ENCODE data around the gene CLTCL1. TPM values are rescaled to one million over a fixed set of nuclear protein-coding genes. Genes with fewer than 3 reads are reported as not detected.

CLTCL1 gene
- total RNA-seq, 1 experiment from 2014 or later: 7.1 TPM

DNA sequence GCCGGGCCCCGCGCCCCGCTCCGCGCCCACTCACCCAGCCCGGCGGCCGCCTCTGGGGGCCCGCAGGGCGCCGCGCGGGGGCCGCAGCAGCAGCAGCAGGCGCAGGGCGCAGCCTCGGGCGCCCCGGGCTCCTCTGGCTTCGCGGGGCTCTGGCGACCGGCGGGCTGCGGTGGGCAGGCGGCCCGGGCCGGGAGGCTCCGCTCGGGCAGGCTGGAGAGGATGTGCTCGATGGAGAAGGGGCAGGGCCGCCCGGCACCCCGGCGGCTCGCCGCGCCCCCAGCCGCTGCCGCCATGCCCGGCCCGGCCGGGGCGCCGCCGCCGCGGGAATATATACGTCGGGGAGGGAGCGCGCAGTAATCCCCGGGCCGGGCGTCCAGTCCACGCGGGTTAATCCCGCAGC is 141.5 kb downstream of the CLTCL1 start, which contains the start of gene GSC2:
Gene GSC2, minus strand, starts transcription at position 302 of the 400 bp plus-strand sequence. Its CDS starts 9 bp downstream, at position 293.
- TF ChIP-seq, protein P1, sequence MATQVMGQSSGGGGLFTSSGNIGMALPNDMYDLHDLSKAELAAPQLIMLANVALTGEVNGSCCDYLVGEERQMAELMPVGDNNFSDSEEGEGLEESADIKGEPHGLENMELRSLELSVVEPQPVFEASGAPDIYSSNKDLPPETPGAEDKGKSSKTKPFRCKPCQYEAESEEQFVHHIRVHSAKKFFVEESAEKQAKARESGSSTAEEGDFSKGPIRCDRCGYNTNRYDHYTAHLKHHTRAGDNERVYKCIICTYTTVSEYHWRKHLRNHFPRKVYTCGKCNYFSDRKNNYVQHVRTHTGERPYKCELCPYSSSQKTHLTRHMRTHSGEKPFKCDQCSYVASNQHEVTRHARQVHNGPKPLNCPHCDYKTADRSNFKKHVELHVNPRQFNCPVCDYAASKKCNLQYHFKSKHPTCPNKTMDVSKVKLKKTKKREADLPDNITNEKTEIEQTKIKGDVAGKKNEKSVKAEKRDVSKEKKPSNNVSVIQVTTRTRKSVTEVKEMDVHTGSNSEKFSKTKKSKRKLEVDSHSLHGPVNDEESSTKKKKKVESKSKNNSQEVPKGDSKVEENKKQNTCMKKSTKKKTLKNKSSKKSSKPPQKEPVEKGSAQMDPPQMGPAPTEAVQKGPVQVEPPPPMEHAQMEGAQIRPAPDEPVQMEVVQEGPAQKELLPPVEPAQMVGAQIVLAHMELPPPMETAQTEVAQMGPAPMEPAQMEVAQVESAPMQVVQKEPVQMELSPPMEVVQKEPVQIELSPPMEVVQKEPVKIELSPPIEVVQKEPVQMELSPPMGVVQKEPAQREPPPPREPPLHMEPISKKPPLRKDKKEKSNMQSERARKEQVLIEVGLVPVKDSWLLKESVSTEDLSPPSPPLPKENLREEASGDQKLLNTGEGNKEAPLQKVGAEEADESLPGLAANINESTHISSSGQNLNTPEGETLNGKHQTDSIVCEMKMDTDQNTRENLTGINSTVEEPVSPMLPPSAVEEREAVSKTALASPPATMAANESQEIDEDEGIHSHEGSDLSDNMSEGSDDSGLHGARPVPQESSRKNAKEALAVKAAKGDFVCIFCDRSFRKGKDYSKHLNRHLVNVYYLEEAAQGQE (IDR thresholded peaks at IDR 0.05; ENCODE audit: low read depth): no peak
- TF ChIP-seq EGR1 (IDR thresholded peaks at IDR 0.05; ENCODE audit: low read depth): no peak
- no peak for TF ChIP-seq EZH2phosphoT487 (IDR thresholded peaks at IDR 0.05; ENCODE audit: borderline replicate concordance)
- BruUV-seq (replicated peaks): no TSS peak
- H3K79me2 ChIP-seq (ENCODE audit: insufficient read depth, low read length): no peaks in the 10 kb centered on the region
- no peaks in the 10 kb centered on the region for H3K9me3 ChIP-seq (ENCODE audit: control insufficient read depth in 1 of 2, insufficient read depth in 1 of 2, low read depth in 1 of 2, low read length in 2 of 2)
- intact Hi-C loops (cut with micrococcal nuclease): loop anchor here (10.0 kb wide), 1 partner anchor 325 kb away; the partner anchor contains the start of genes CDC45 and UFD1
- ChIA-PET POLR2A (no interaction called here), RAD21 (ENCODE audit: low non-redundant PET in 1 of 2, low total read pairs in 2 of 2, uncharacterized antibody in 2 of 2, unreplicated experiment in 2 of 2) (no interaction called here), CTCF (no interaction called here)
- no peaks in the 10 kb centered on the region for H3K36me3 ChIP-seq (ENCODE audit: control insufficient read depth in 1 of 2, insufficient read depth in 2 of 2, low read length in 2 of 2)
- no peaks in the 10 kb centered on the region for H3K9me2 ChIP-seq (ENCODE audit: insufficient read depth)
- H4K20me1 ChIP-seq (ENCODE audit: insufficient read depth): no peaks in the 10 kb centered on the region
- no peak within 1 kb of the TSS for H3K4me3 ChIP-seq (replicated peaks in 1 of 2; ENCODE audit: low read depth in 1 of 2, low read length in 2 of 2)
- H3K4me1 ChIP-seq (ENCODE audit: control insufficient read depth in 1 of 2, insufficient read depth in 2 of 2, low read length in 2 of 2): peaks cover 0 to under 1% of the 10 kb centered on the region in 2 experiments; a peak in 2 of 4 replicates
- DNase-seq (ENCODE audit: low read depth, low spot score) (no peak), ATAC-seq (no peak)
- H3K27ac ChIP-seq (ENCODE audit: low read depth, low read length): no peak within 1 kb of the TSS
- no peak within 1 kb of the TSS for H2AFZ ChIP-seq (ENCODE audit: low read depth, low read length, poor library complexity, severe bottlenecking)
- no peak within 1 kb of the TSS for H3K9ac ChIP-seq (ENCODE audit: low read length)
- no peak within 1 kb of the TSS for H3K4me2 ChIP-seq (ENCODE audit: low read length)
- H3K27me3 ChIP-seq (ENCODE audit: insufficient read depth, low read length): peaks cover 8% of the 10 kb centered on the region; the same call in 1 of the 2 replicates
